T-cell (primary cell): ENCODE data around the gene SACS. TPM values are rescaled to one million over a fixed set of nuclear protein-coding genes. Genes with fewer than 3 reads are reported as not detected.

Experiments
- ATAC-seq, 4 experiments: fragments of 200-7000 bp in 3 of 4; fragments of 150-1000 bp in 1 of 4; cut with Tn5 transposase; replicated peaks in 1 of 4; 1 replicate in 3 of 4; 2 replicates in 1 of 4; pipeline ENCODE4 v1.10.0; 2021; ENCODE audit warnings: moderate library complexity in 3 of 4, mild to moderate bottlenecking in 2 of 4, moderate number of reproducible peaks in 1 of 4
- CTCF ChIA-PET, 2 donors: fragments of 300-600 bp; sonication (Branson Sonifier 250); formaldehyde crosslinking; loops; one replicate each; lab custom pipeline; 2022; ENCODE audit warnings: antibody characterized with exemption in 2 of 2; lab: Charles Lee
- POLR2A ChIA-PET, 2 donors: fragments of 300-600 bp; sonication (Branson Sonifier 250); formaldehyde crosslinking; loops; one replicate each; lab custom pipeline; 2022; ENCODE audit warnings: antibody characterized with exemption in 2 of 2; lab: Charles Lee
- DNase-seq, 35 experiments: peaks; one replicate each; pipeline versions ENCODE4 v3.0.0 to v3.0.0-alpha.2; 2013 to 2023
- H3K27ac ChIP-seq: one replicate; pipeline ENCODE4 v1.5.1; 2013; ENCODE audit warnings: low read length
- H3K27me3 ChIP-seq, 2 experiments: replicated peaks in 1 of 2; 1 replicate in 1 of 2; 2 replicates in 1 of 2; pipeline versions ENCODE4 v1.6.1 to v1.7.0; 2013; ENCODE audit warnings: low read length in 1 of 2, mixed read lengths in 1 of 2; ENCODE audit not compliant: control insufficient read depth in 2 of 2, insufficient read depth in 2 of 2; ENCODE audit errors: extremely low read depth in 1 of 2
- H3K36me3 ChIP-seq, 2 donors: 1 replicate in 1 of 2; 2 replicates in 1 of 2; pipeline versions ENCODE4 v1.6.1 to v1.7.0; 2013; ENCODE audit warnings: low read length in 1 of 2; ENCODE audit not compliant: control insufficient read depth in 2 of 2, insufficient read depth in 1 of 2; ENCODE audit errors: extremely low read depth in 1 of 2
- H3K4me1 ChIP-seq, 2 experiments: 1 replicate in 1 of 2; 2 replicates in 1 of 2; pipeline versions ENCODE4 v1.6.1 to v1.7.0; 2013; ENCODE audit warnings: low read length in 2 of 2, mixed read lengths in 1 of 2; ENCODE audit not compliant: insufficient read depth in 2 of 2, control insufficient read depth in 1 of 2; ENCODE audit errors: extremely low read depth in 1 of 2
- H3K4me3 ChIP-seq, 2 donors: 1 replicate in 1 of 2; 2 replicates in 1 of 2; pipeline versions ENCODE4 v1.5.1 to v1.7.0; 2013; ENCODE audit warnings: mild to moderate bottlenecking in 2 of 2, low read length in 1 of 2, moderate library complexity in 1 of 2; ENCODE audit not compliant: control insufficient read depth in 1 of 2; ENCODE audit errors: extremely low read depth in 1 of 2
- H3K9me3 ChIP-seq: 2 replicates; pipeline ENCODE4 v1.7.0; 2013
- H3K27ac Mint-ChIP-seq, 2 donors: one replicate each; pipeline ENCODE4 v1.8.0; 2020 to 2021; ENCODE audit warnings: mild to moderate bottlenecking in 2 of 2, mixed read lengths in 2 of 2
- H3K27me3 Mint-ChIP-seq, 2 donors: one replicate each; pipeline ENCODE4 v1.8.0; 2021 to 2022; ENCODE audit warnings: mixed read lengths in 2 of 2
- H3K36me3 Mint-ChIP-seq: one replicate; pipeline ENCODE4 v1.8.0; 2021; ENCODE audit warnings: mixed read lengths
- H3K4me1 Mint-ChIP-seq, 3 donors: one replicate each; pipeline ENCODE4 v1.8.0; 2020 to 2022; ENCODE audit warnings: mixed read lengths in 3 of 3, mild to moderate bottlenecking in 1 of 3
- H3K4me3 Mint-ChIP-seq, 3 donors: one replicate each; pipeline ENCODE4 v1.8.0; 2020 to 2022; ENCODE audit warnings: mild to moderate bottlenecking in 3 of 3, mixed read lengths in 3 of 3, moderate library complexity in 3 of 3
- H3K9me3 Mint-ChIP-seq, 3 donors: one replicate each; pipeline ENCODE4 v1.8.0; 2020 to 2022; ENCODE audit warnings: mixed read lengths in 3 of 3
- WGBS: methylation state at CpG from one replicate; pipeline ENCODE4 v1.1.5; 2013; ENCODE audit warnings: missing lambda C conversion rate; ENCODE audit not compliant: insufficient coverage; 5-methylcytosine and 5-hydroxymethylcytosine counted together
- total RNA-seq, 35 experiments: library from RNA in 6 of 35; stranded (reverse) in 6 of 35; fragments of 120-200 nt in 1 of 35; gene quantifications; one replicate each; pipeline versions ENCODE4 v1.2.1 to v1.2.4 and lab custom pipeline; 2013 to 2026

The SACS gene
- total RNA-seq, 5 donors from 2014 or later (not counting 1 experiment from before 2014, with no cell fraction given) = 17.6 to 28.6 (median 27.3) TPM

GRCh38 chr13:23292586-23292985, 140.9 kb downstream of the SACS start:
- no CpG with 5 or more reads among the region's 1 CpG for WGBS
- ATAC-seq = no peak
- H3K4me1 Mint-ChIP-seq = no peaks in the 10 kb centered on the region
- H3K9me3 Mint-ChIP-seq = peaks cover 0 to 2% (median 0%) of the 10 kb centered on the region in 3 donors
- ChIA-PET POLR2A (no interaction called here), CTCF (no interaction called here)
- Histone ChIP-seq H3K27me3 (no peaks in the 10 kb centered on the region), H3K36me3 (no peaks in the 10 kb centered on the region), H3K4me3 (no peak overlapping the region), H3K27ac (no peak overlapping the region), H3K4me1 (no peaks in the 10 kb centered on the region), H3K9me3 (no peaks in the 10 kb centered on the region)
- H3K36me3 Mint-ChIP-seq = no peaks in the 10 kb centered on the region
- peaks cover 0 to 7% of the 10 kb centered on the region in 2 donors for H3K27me3 Mint-ChIP-seq
- no peak for DNase-seq
- no peak overlapping the region for H3K4me3 Mint-ChIP-seq
- no peak overlapping the region for H3K27ac Mint-ChIP-seq

- DNase-seq (no peak), ATAC-seq (no peak)
- Histone ChIP-seq H3K27me3 (peaks cover 0 to 11% of the 10 kb centered on the region in 2 experiments), H3K36me3 (no peaks in the 10 kb centered on the region), H3K9me3 (no peaks in the 10 kb centered on the region), H3K4me3 (no peak overlapping the region), H3K4me1 (no peaks in the 10 kb centered on the region), H3K27ac (no peak overlapping the region)
- POLR2A ChIA-PET = no interaction called here
- CTCF ChIA-PET = no interaction called here
- H3K4me1 Mint-ChIP-seq = no peaks in the 10 kb centered on the region
- no peaks in the 10 kb centered on the region for H3K36me3 Mint-ChIP-seq
- H3K9me3 Mint-ChIP-seq = no peaks in the 10 kb centered on the region
- H3K4me3 Mint-ChIP-seq = no peak overlapping the region
- peaks cover 5% of the 10 kb centered on the region in 2 donors for H3K27me3 Mint-ChIP-seq
- H3K27ac Mint-ChIP-seq = no peak overlapping the region
- WGBS = 65% methylated on average over 4 of the region's 5 CpGs
These were observed 143.6 kb downstream of the SACS start for GRCh38 chr13:23289917-23290357.

GRCh38 chr13:23288995-23289394, 144.5 kb downstream of the SACS start:
- Histone ChIP-seq H3K4me3 (no peak overlapping the region), H3K36me3 (no peaks in the 10 kb centered on the region), H3K27ac (no peak overlapping the region), H3K9me3 (no peaks in the 10 kb centered on the region), H3K4me1 (no peaks in the 10 kb centered on the region), H3K27me3 (peaks cover 0 to 13% of the 10 kb centered on the region in 2 experiments)
- ATAC-seq (no peak), DNase-seq (no peak)
- Mint-ChIP-seq H3K27ac (no peak overlapping the region), H3K9me3 (peaks cover 0 to 3% (median 0%) of the 10 kb centered on the region in 3 donors), H3K4me1 (no peaks in the 10 kb centered on the region), H3K4me3 (no peak overlapping the region), H3K27me3 (peaks cover 5 to 6% of the 10 kb centered on the region in 2 donors), H3K36me3 (no peaks in the 10 kb centered on the region)
- 100% methylated on average over 1 of the region's 7 CpGs for WGBS
- POLR2A ChIA-PET = no interaction called here
- CTCF ChIA-PET = no interaction called here

DNA sequence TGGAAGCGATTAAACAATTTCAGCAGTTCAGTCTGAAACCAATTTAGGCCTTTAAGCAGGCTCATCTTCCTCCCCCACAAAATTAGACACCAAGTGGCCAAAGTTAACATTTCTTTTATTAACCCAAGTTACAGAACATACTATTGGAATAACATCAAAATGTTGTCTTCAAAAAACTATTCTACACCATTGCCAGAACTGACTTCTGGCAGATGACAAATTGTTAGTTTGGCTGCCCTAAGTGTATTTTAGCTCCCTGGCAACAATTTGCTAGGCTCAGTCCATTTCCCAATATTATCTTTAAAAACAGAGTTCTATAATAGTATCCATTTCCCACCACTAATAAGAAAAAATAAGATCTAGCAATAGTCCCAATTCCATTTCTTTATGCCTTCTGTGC, 144.9 kb downstream of the SACS start:
- H3K9me3 Mint-ChIP-seq = peaks cover 0 to 3% (median 0%) of the 10 kb centered on the region in 3 donors

GRCh38 chr13:23279321-23279720, 154.2 kb downstream of the SACS start:
- Histone ChIP-seq H3K9me3 (no peaks in the 10 kb centered on the region), H3K27ac (no peak overlapping the region), H3K36me3 (no peaks in the 10 kb centered on the region), H3K27me3 (no peaks in the 10 kb centered on the region), H3K4me1 (no peaks in the 10 kb centered on the region), H3K4me3 (no peak overlapping the region)
- H3K4me1 Mint-ChIP-seq = no peaks in the 10 kb centered on the region
- DNase-seq (no peak), ATAC-seq (no peak)
- ChIA-PET POLR2A (no interaction called here), CTCF (no interaction called here)
- WGBS = no CpG with 5 or more reads among the region's 5 CpGs
- no peak overlapping the region for H3K4me3 Mint-ChIP-seq
- H3K27ac Mint-ChIP-seq = no peak overlapping the region
- H3K36me3 Mint-ChIP-seq = no peaks in the 10 kb centered on the region
- peaks cover 0 to 10% (median 4%) of the 10 kb centered on the region in 3 donors for H3K9me3 Mint-ChIP-seq
- H3K27me3 Mint-ChIP-seq = peaks cover 5 to 17% of the 10 kb centered on the region in 2 donors

More for the DNA sequence above, 144.9 kb downstream of the SACS start:
- H3K4me3 Mint-ChIP-seq = no peak overlapping the region
- CTCF ChIA-PET = no interaction called here
- peaks cover 0 to 13% of the 10 kb centered on the region in 2 experiments for H3K27me3 ChIP-seq
- no peak overlapping the region for H3K27ac Mint-ChIP-seq
- peaks cover 5 to 6% of the 10 kb centered on the region in 2 donors for H3K27me3 Mint-ChIP-seq
- H3K9me3 ChIP-seq = no peaks in the 10 kb centered on the region
- POLR2A ChIA-PET = no interaction called here
- WGBS = no CpG with 5 or more reads among the region's 1 CpG
- no peaks in the 10 kb centered on the region for H3K36me3 Mint-ChIP-seq
- DNase-seq (no peak), ATAC-seq (no peak)
- no peaks in the 10 kb centered on the region for H3K4me1 Mint-ChIP-seq
- no peaks in the 10 kb centered on the region for H3K4me1 ChIP-seq
- no peaks in the 10 kb centered on the region for H3K36me3 ChIP-seq
- no peak overlapping the region for H3K27ac ChIP-seq
- no peak overlapping the region for H3K4me3 ChIP-seq

Other genes with a start within 250 kb of the SACS start
- gene TNFRSF19, start 136.7 kb upstream of the SACS start, total RNA-seq = under 1 TPM in 4 of 5 donors, not detected in 1; 0.19 to 0.35 (median 0.24) TPM